Measurements from ENCODE around the gene ALG1.
"Not testable (repeated sequence)": the region's sequence is repeated elsewhere in the genome, so short reads cannot be mapped to it uniquely, and the experiment has no call there.

The ALG1 gene

GRCh38 chr16:5044581-5044980 lies 27.1 kb upstream of the ALG1 start:
- not testable (repeated sequence) for DNase-seq (ENCODE audit: low read depth in 2 of 2)

- no peak for DNase-seq (ENCODE audit: low read depth in 2 of 2)
Measured at GRCh38 chr16:5045499-5046115, 26.0 kb upstream of the ALG1 start.

- DNase-seq (ENCODE audit: low read depth in 2 of 2), result no peak
Measured at GRCh38 chr16:5046914-5047313, 24.7 kb upstream of the ALG1 start.

DNA sequence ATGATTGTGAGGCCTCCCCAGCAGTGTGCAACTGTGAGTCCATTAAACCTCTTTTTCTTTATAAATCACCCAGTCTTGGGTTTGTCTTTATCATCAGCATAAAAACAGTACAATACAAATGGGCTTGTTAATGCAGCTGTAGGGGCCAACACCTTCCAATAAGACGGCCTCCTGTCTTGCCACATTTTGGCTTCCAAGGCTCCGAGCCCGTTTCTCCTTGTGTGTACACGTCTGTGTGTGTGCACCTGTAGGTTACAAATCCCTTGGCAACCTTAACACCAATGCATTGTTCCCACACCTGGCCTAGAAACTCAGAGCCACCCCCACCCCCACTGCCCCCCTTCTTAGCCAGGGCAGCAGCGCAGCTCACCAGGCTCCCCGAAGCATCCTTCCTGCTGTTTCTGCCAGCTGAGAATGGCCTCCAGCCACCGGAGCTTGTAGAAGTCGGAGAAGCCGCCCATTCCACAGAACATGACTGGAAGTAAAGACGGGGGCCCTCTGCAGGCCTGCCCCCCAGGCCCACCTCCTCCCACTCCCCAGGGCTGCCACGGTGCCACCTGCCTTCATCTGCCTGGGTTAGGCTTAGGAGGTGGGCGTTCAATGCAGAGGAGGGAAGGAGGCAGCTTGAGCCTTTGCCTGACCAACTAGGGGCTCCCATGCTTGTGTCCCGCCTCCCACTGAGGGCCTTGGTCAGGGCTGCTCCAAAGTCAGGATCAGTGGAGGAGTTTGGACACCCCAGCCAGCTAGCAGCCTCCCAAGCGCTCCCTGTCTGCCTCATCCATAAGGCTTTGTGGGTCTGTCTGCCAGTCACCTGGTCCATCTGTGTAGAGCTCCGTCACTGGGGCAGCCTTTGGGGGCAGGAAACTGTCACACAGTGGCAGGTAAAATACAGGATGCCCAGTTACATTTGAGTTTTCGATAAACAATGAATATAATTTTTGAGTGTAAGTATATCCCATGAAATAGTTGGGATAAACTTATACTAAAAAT lies 16.5 kb upstream of the ALG1 start:
- no peak for DNase-seq (ENCODE audit: low read depth in 2 of 2)

- no peak for DNase-seq (ENCODE audit: low read depth in 2 of 2)
Measured at GRCh38 chr16:5056352-5056751, 15.3 kb upstream of the ALG1 start.

DNA sequence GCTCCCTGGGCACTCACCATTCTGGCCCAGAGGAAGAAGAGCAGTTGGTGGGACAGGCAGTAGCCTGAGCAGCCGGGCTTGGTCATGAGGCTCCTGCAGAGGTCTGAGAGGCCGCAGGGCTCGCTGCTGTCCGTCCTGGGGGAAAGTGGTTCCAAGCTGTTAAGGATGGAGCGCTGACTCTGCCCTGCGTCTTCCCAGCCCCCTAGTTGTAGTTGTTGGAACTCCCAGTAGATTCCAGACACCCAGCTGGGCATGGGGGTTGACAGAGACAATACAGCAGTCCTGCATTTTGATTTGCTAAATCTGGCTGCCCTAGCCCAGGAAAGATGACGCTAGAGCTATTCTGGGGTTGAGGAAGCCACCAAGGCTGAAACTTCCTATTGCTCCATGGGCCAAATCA lies 13.2 kb upstream of the ALG1 start:
- no peak for DNase-seq (ENCODE audit: low read depth in 2 of 2)

DNA sequence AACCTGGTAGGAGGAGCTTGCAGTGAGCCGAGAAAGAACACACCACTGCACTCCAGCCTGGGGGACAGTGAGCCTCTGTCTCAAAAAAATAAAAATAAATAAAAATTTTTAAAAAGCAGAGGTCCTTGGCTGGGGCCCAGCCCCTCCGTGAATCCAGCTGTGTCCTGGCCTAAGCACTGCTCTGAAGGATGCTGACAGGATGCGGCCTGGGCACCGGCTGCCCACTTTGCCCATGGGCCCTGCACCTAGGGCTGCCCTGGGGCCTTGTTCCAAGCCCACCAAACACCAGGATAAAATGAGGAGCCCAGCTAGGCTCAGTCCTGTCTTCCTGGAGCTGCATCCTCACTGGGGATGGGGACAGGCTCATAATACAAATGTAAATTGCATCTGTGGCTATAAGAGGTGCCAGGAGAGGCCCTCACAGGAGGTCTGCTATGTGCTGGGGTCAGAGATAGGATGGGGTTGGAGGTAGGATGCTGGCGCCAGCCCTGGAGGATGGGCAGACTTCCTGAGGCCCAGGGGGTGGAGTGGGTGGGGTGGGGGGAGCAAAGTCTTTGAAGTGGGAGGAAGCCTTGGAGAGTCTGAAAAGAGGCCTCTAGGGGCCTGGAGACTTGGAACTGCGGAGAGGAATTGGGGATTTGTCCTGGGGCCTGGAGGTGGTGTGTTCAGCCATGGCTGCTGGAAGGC lies 12.1 kb upstream of the ALG1 start:
- no peak for DNase-seq (ENCODE audit: low read depth in 2 of 2)

- DNase-seq (ENCODE audit: low read depth in 2 of 2), result no peak
Measured at GRCh38 chr16:5060073-5060641, 11.5 kb upstream of the ALG1 start.

DNA sequence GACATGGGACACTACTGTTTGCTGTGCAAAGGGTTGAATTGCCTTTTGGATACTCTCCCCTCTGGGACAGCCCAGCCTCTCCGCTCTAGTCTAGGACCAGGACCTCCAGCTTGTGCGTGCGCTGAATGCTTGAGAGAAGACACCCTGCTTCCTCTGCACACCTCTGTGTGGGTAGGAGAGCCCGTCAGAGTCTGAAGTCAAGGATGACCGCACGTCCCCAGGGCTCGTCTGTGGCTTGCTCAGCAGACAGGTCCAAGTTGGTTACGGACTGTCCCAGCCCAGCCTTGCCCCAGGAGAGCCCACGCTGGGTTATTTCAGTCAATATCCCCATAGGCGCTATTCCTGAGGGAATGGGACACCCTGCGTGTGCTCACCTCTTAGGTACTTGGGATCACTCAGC lies 9.6 kb upstream of the ALG1 start:
- no peak for DNase-seq (ENCODE audit: low read depth in 2 of 2)

DNA sequence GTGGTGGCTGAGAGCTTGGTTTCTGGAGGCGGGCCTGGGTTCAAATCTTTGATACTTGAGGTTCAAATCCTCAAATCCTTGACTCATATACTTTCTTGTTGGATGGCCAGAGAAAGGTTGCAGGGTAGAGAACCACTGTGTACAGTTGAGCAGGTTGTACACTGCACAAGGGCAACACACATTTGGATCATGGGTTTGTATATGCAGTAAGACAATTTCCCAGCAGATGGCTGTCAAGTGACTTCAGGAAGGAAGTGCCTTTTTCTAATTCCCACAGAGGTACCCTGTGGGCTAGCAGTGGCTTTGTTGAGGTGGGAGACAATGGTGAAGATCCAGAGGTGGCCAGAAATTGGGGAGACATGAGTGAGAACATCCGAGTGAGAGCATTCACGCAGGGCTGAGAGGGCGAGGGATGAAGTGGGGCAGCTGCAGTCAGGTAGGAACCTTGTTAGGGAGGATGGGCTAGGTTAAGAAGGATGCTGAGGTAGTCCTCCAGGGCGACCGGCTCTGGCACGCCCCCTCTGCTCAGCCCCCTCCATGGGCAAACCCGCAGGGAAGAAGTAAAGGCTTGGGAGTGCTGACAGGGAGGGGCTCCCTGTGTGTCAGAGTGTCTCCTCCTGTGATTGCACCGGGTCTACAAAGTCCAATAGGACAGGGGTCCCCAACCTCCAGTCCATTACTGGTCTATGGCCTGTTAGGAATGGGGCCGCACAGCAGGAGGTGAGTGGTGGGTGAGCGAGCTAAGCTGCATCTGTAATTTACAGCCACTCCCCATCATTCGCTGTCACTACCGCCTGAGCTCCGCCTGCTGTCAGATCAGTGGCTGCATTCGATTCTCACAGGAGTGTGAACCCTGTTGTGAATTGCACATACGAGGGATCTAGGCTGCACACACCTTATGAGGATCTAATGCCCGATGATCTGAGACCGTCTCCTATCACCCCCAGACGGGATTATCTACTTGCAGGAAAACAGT lies 8.6 kb upstream of the ALG1 start:
- no peak for DNase-seq (ENCODE audit: low read depth in 2 of 2)

GRCh38 chr16:5064915-5065314 lies 6.7 kb upstream of the ALG1 start:
- no peak for DNase-seq (ENCODE audit: low read depth in 2 of 2)

GRCh38 chr16:5065326-5065725 lies 6.3 kb upstream of the ALG1 start:
- no peak for DNase-seq (ENCODE audit: low read depth in 2 of 2)

- no peak for DNase-seq (ENCODE audit: low read depth in 2 of 2)
Measured at GRCh38 chr16:5065813-5066212, 5.8 kb upstream of the ALG1 start, which contains the start of gene C16orf89. C16orf89 (minus strand) TSS chr16:5065956; CDS start chr16:5065908, 48 bp downstream.

GRCh38 chr16:5066511-5066910 lies 5.1 kb upstream of the ALG1 start:
- DNase-seq (ENCODE audit: low read depth in 2 of 2), result no peak

DNA sequence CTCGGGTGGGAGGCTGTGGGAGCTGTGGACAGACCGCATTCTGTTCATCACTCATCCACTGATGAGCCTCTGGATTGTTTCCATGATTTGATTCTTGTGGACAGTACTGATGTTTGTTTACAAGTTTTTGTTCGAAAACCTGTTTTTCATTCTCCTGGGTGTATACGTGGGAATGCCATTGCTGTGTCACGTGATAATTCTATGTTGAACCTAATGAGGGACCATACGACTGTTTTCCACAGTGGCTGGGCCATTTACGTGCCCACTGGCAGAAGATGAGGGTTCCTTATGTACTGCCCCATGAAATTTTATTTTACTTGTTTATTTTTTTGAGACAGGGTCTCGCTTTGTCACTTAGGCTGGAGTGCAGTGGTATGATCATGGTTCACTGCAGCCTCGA lies 2.6 kb upstream of the ALG1 start:
- DNase-seq (ENCODE audit: low read depth in 2 of 2), result no peak

DNA sequence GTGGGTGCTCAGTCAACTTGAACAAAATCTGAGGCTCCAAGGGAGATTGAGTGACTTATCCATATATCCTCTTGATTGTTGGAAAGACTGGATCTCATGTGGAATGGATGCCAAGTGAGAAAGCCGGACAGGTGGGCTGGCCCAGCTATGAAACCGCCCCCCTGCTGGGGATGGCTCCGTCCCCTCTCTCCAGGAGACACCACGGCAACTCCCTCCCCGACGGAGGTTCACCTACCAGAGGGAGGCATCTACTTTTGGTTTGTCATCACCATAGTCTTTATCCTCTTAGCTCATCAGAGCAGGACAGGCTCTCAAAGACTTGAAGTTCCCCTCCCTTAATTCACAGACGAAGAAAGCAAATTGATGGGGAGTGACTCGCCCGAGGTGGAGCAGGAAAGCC lies 1.8 kb upstream of the ALG1 start:
- DNase-seq (ENCODE audit: low read depth in 2 of 2), result no peak

- DNase-seq (ENCODE audit: low read depth in 2 of 2), result no peak
Measured at GRCh38 chr16:5070431-5071186, 1.0 kb upstream of the ALG1 start.

DNA sequence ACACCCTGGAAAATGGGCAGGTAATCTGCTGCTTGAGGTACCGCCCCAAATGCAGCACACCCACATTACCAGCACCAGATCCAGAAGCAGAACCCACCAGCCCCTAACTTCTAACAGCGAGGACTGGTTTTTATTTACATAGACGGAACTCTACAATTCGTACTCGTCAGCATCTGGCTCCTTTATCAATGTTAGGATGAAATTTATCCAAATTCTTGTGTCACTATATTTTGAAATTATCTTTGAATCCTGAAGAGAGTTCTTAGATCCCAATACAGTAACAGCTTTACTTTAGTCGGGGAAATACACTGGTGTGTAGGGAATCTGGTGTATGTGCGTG lies 332 bp upstream of the ALG1 start:
- no peak for DNase-seq (ENCODE audit: low read depth in 2 of 2)

- no peak for DNase-seq (ENCODE audit: low read depth in 2 of 2)
Measured at GRCh38 chr16:5072334-5073278, 963 bp downstream of the ALG1 start.
